Ovary (tissue), 9 donors: ENCODE results near the gene BAZ2B. TPM values are rescaled to one million over a fixed set of nuclear protein-coding genes. Genes with fewer than 3 reads are reported as not detected.
"Not testable (repeated sequence)": the region's sequence is repeated elsewhere in the genome, so short reads cannot be mapped to it uniquely, and the experiment has no call there.

Source experiments
- DNase-seq, 5 donors: peaks; one replicate each; pipeline ENCODE4 v3.0.0-alpha.2; 2019 to 2020
- H3K27ac ChIP-seq, 2 donors: fragments of 200-600 bp; one replicate each; pipeline versions ENCODE4 v1.5.1 to v1.8.0; 2019 to 2022
- H3K27me3 ChIP-seq: fragments of 200-600 bp; one replicate; pipeline ENCODE4 v1.8.0; 2022
- H3K36me3 ChIP-seq: fragments of 200-600 bp; sonication (generic); one replicate; pipeline ENCODE4 v1.5.1; 2019
- H3K4me1 ChIP-seq: one replicate; pipeline ENCODE4 v1.8.1; 2013; ENCODE audit warnings: mild to moderate bottlenecking, moderate library complexity; ENCODE audit not compliant: insufficient read depth
- H3K4me3 ChIP-seq: fragments of 200-600 bp; sonication (generic); one replicate; pipeline ENCODE4 v1.5.1; 2017
- H3K9me3 ChIP-seq, 2 donors: fragments of 200-600 bp in 1 of 2; sonication (generic) in 1 of 2; one replicate each; pipeline versions ENCODE4 v1.5.1 to v1.8.1; 2013 to 2019; ENCODE audit warnings: mild to moderate bottlenecking in 1 of 2, moderate library complexity in 1 of 2
- EP300 ChIP-seq: sonication (generic); formaldehyde crosslinking; IDR thresholded peaks from one replicate; pipeline ENCODE4 v1.6.1; 2017; ENCODE audit warnings: antibody characterized with exemption
- POLR2A ChIP-seq: fragments of 450-650 bp; IDR thresholded peaks from one replicate; pipeline ENCODE4 v1.6.1; 2017; ENCODE audit warnings: antibody characterized with exemption, mild to moderate bottlenecking, moderate library complexity
- WGBS, 3 donors: extraction: QIAGEN DNeasy Blood & Tissue Kit in 1 of 3; methylation state at CpG; one replicate each; pipeline versions ENCODE4 v1.1.5 to v1.1.7; 2013 to 2017; 5-methylcytosine and 5-hydroxymethylcytosine counted together
- intact Hi-C, 4 donors: fragments of 100-400 bp; cut with DNase I; formaldehyde crosslinking; loops; one replicate each; pipeline versions ENCODE4 v1.11.0 to v1.15.1; 2022 to 2023
- polyA plus RNA-seq, 2 donors: library from polyadenylated mRNA; stranded (reverse); fragments of 200-250 nt in 1 of 2; fragments of 350-450 nt in 1 of 2; fragmentation: Illumina TruSeq in 1 of 2; extraction: RNeasy Lipid Tissue Mini Kit (QIAGEN cat#74804) in 1 of 2; gene quantifications; one replicate each; pipeline ENCODE4 v1.2.3, GENCODE V29; 2013 to 2014
- total RNA-seq, 7 donors: library from RNA; depleted of rRNA in 2 of 7; stranded (reverse); fragments of >200 nt in 2 of 7; fragmentation: NEBNext Ultra II Directional in 3 of 7; extraction: Animal tissue kit (Norgen Biotek cat#: 25700) in 3 of 7; gene quantifications; one replicate each; pipeline versions ENCODE4 v1.1.0 to v1.2.4, GENCODE V29; 2016 to 2023
- TF ChIP-seq, protein P1 (sequence below), 3 donors: fragments of 450-650 bp in 2 of 3; fragments of 200-600 bp in 1 of 3; IDR thresholded peaks; one replicate each; pipeline versions ENCODE4 v1.5.1 to v1.8.0; 2016 to 2022; ENCODE audit warnings: antibody characterized with exemption in 3 of 3, mild to moderate bottlenecking in 1 of 3
- donor health status: DM: no; HTN: no; CAD: no; lungs with moderate emphysema.
- donor health status: DM: no; HTN: no; CAD: no.
- donor health status: Bipolar disorder and iron deficiency.
- donor health status: DM: yes; HTN: yes; CAD: no.
- donor health status: DM: no; HTN: no; CAD: no.
- donor health status: DM: yes; HTN: yes; CAD: no.

Gene BAZ2B
- total and polyA plus RNA-seq, 9 donors = 31.8 to 131 (median 99.4) TPM

DNA sequence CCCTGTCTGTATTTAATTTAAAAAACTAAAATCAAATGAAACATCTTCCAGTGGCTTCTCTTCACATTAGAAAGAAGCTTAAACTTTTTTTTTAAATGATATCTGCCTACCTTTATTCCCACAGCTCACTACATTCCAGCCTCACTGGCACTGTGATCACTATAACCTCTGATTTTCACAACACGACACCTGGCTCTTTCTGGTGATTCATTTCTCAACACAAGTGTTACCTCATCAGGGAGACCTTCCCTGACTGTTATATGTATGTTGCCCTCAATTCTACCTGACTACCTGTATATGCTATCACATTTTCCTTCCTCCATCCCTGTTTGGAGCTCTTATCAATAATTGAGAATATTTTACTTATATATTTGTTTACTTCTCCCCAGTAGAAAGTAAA is 76.6 kb downstream of the BAZ2B start:
- WGBS, 3 donors = 92 to 98% (median 98%) methylated on average over 1 of the region's 1 CpG
- H3K4me1 ChIP-seq = no peaks in the 10 kb centered on the region
- TF ChIP-seq, protein P1, sequence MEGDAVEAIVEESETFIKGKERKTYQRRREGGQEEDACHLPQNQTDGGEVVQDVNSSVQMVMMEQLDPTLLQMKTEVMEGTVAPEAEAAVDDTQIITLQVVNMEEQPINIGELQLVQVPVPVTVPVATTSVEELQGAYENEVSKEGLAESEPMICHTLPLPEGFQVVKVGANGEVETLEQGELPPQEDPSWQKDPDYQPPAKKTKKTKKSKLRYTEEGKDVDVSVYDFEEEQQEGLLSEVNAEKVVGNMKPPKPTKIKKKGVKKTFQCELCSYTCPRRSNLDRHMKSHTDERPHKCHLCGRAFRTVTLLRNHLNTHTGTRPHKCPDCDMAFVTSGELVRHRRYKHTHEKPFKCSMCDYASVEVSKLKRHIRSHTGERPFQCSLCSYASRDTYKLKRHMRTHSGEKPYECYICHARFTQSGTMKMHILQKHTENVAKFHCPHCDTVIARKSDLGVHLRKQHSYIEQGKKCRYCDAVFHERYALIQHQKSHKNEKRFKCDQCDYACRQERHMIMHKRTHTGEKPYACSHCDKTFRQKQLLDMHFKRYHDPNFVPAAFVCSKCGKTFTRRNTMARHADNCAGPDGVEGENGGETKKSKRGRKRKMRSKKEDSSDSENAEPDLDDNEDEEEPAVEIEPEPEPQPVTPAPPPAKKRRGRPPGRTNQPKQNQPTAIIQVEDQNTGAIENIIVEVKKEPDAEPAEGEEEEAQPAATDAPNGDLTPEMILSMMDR (IDR thresholded peaks at IDR 0.05) = no peak
- TF ChIP-seq EP300 (no peak), POLR2A (no peak)
- DNase-seq = no peak
- intact Hi-C loops = no loop called here
- H3K36me3 ChIP-seq = no peaks in the 10 kb centered on the region
- no peak overlapping the region for H3K4me3 ChIP-seq
- H3K27ac ChIP-seq = no peak overlapping the region
- H3K27me3 ChIP-seq = no peaks in the 10 kb centered on the region
- no peaks in the 10 kb centered on the region for H3K9me3 ChIP-seq

DNA sequence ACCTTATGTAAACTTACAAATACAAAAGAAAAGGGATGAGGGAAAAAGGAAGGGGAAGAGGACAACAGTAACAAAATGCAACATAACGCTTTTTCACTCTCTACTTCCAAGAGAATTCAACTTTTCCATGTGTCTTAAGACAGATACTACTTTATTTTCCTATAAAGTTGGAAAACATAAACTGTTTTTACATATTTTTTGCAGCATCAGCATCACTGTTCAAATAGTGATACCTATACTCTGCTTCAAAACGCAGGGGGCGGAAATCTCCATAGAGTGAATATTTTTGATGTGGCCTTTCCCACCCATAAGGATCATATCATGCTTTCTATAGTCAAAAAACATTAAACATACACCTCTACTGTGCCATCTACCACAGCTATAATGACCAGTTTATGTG is 77.5 kb downstream of the BAZ2B start:
- no peak overlapping the region for H3K4me3 ChIP-seq
- H3K27me3 ChIP-seq = no peaks in the 10 kb centered on the region
- intact Hi-C loops = no loop called here
- H3K27ac ChIP-seq = no peak overlapping the region
- no peaks in the 10 kb centered on the region for H3K36me3 ChIP-seq
- DNase-seq = no peak
- no peaks in the 10 kb centered on the region for H3K9me3 ChIP-seq
- WGBS, 3 donors = 94 to 96% (median 95%) methylated on average over 3 of the region's 3 CpGs
- TF ChIP-seq EP300 (no peak), POLR2A (no peak)
- TF ChIP-seq, protein P1 (IDR thresholded peaks at IDR 0.05) = no peak
- no peaks in the 10 kb centered on the region for H3K4me1 ChIP-seq

DNA sequence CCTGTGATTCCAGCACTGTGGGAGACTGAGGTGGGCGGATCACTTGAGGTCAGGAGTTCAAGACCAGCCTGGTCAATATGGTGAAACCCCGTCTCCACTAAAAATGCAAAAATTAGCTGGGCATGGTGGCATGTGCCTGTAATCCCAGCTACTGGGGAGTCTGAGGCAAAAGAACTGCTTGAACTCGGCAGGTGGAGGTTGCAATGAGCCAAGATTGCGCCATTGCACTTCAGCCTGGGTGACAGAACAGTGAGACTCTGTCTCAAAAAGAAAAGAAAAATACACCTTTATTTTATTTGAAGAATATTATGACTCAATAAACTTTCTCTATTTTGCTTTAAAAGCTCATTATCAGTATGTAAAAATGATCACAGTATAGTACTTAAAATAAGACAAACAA is 81.1 kb downstream of the BAZ2B start:
- intact Hi-C loops, H3K4me1 ChIP-seq, H3K4me3 ChIP-seq, DNase-seq, H3K9me3 ChIP-seq, H3K36me3 ChIP-seq, H3K27me3 ChIP-seq, H3K27ac ChIP-seq: not testable (repeated sequence)
- WGBS, 3 donors = 96 to 100% (median 97%) methylated on average over 4 of the region's 4 CpGs

DNA sequence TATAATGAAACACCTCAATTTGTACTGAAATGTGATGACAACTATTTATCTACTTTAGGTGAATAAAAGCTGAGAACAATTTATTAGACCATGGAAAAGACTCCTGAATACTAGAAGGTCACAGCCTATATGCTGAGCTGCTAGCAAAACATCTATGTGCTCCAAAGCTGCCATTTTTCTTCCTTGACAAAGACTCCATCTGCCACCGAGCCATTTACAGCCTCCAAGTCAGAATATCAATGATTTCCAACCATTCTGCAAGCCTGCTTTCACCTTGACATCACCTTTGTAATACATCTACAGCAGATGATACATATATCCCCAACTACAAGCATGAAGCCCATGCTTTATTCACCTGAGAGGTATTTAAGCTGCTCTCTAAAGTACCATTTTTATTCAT is 84.9 kb downstream of the BAZ2B start:
- 84 to 96% (median 94%) methylated on average over 1 of the region's 1 CpG for WGBS, 3 donors
- Histone ChIP-seq H3K27me3 (no peaks in the 10 kb centered on the region), H3K4me1 (peaks cover 1% of the 10 kb centered on the region), H3K36me3 (no peaks in the 10 kb centered on the region), H3K9me3 (no peaks in the 10 kb centered on the region), H3K4me3 (no peak overlapping the region), H3K27ac (no peak overlapping the region)
- no peak for DNase-seq
- intact Hi-C loops = no loop called here
- TF ChIP-seq EP300 (no peak), POLR2A (no peak)
- TF ChIP-seq, protein P1 (IDR thresholded peaks at IDR 0.05) = no peak

DNA sequence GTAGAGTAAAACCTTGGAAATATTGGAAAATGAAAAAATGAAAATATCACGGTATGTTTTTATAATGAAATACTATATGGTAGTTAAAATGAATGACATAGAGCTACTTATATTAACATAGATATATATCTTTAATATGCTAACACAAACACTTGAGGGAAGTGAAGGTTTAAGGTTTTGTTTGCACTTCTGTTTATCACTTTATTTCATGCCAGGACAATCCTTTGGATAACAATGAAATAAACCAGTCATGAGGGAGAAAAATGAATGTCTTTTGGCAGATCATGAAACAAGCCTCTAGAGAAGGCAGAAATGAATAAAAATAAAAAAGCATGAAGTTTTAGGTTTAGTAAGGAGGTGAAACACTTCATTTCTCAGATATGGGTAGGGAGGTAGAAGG is 89.9 kb downstream of the BAZ2B start:
- no peaks in the 10 kb centered on the region for H3K36me3 ChIP-seq
- no peak for DNase-seq
- H3K4me1 ChIP-seq = peaks cover 1% of the 10 kb centered on the region
- no peak overlapping the region for H3K4me3 ChIP-seq
- intact Hi-C loops = no loop called here
- no peaks in the 10 kb centered on the region for H3K27me3 ChIP-seq
- 92 to 98% (median 98%) methylated on average over 1 of the region's 1 CpG for WGBS, 3 donors
- H3K9me3 ChIP-seq = no peaks in the 10 kb centered on the region
- TF ChIP-seq, protein P1 (IDR thresholded peaks at IDR 0.05) = no peak
- no peak for TF ChIP-seq EP300
- TF ChIP-seq POLR2A = no peak
- no peak overlapping the region for H3K27ac ChIP-seq
